Fibroblast of skin of abdomen (primary cell): ENCODE results near the gene NEK6.

Source experiments
- DNase-seq: peaks from one replicate; pipeline ENCODE4 v3.0.0-alpha.2; 2013

Gene NEK6

GRCh38 chr9:124296796-124297550, 39.2 kb downstream of the NEK6 start:
- DNase-seq: no peak

GRCh38 chr9:124297551-124297901, 39.8 kb downstream of the NEK6 start:
- peak; percentile 96 for DNase-seq

DNA sequence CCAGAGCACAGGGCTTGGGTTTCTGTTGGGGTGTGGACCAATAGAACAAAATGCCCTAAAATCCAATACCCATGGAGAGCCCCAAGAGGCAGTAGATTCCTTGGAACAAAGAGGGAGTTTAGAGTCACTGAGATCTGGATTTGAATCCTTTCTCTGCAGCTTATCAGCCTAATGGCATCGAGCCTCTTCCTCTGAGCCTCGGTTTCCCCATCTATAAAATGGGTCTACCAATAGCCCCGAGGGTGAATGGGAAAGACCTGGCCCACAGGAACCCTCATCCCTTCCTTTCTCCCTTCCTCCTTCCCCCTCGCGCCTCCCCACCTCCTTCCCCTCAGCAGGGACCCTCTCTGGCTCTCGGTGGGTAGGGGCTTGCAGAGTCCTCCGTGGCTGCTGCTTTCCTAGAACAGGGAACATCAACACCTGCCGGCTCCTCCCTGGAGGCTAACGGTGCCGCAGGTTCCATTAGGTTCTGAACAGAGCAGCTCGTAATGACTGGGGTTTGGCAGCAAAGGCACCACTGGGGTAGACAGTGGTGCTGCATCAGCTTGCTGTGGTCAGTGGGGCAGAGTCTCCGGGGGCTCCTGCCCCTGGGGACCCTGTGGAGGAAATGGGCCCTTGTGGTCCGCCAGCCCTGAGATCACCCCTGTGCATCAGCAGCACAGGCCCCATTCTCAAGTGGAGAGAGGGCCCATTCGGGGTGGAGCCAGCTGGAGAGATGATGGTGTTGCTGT, 40.3 kb downstream of the NEK6 start:
- no peak for DNase-seq

DNA sequence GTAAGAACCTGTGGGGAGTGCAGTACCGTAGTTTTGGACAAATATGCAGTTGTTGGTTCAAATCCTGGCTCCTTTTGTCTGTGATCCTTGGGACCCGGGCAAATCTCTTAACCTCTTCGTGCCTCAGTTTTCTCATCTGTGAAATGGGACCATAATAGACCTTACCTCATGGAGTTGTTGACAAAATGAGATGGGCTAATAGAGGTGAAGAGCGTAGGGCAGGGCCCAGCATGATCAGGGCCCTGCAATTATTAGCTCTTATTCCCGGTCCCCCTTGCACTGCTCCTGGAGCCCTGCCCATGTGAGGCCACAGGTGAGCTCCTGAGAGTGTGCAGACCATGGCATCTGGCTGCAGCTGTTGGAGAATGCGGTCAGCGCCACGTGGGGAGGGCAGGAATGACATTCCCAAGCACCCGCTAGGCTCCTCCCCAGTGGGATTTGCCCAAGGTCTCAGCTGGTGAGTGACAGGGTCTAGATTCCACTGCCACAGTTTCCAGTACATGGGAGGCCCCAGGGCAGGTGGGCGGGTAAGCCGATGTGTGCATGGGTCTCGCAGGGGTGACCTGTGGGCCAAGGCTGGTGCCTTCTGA, 41.0 kb downstream of the NEK6 start:
- no peak for DNase-seq

DNA sequence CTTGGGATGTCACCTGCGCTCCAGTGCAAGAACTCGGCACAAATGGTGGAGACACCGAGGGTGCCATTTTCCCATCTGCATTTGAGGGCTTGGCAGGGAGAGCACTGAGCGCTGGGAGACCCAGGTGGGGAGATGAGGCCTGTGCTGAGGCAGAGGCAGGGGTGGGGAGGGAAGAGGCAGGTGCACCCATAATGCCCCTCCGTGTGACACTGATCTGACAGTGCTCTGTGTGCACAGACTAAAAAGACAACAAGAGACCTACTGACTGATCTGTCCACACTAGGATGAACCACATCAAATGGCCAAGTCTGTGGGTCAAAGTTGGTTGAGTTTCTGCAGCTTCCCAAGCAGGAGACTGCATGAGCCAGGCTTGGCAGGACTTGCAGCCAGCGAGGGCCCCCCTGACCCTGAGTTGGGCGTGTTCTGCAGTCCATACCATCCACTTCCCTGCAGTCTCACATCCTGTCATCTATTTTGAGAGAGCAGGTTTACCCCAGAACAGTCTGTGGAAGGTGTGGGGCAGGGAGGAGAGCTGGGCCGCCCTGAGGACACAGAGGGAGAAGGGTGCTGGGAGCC, 41.9 kb downstream of the NEK6 start:
- DNase-seq: no peak

DNA sequence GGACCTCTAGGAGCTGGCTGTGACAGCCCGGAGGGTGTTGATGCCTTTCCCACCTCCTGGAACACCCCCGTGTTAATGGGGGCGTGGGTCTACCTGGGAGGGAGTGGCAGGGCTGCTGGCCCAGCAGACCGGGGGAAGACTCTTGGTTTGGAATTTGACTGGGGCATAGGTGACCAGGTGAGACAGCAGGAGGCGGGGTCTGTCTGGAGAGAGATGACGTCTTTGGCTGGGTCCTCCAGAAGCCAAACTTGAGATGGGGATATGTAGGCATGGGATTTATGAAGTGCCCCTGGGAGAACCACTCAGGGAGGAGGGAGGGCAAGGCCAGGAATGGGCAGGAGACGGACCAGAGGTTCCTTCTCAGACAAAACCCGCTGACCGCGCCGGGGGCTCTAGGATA, 42.6 kb downstream of the NEK6 start:
- no peak for DNase-seq

DNA sequence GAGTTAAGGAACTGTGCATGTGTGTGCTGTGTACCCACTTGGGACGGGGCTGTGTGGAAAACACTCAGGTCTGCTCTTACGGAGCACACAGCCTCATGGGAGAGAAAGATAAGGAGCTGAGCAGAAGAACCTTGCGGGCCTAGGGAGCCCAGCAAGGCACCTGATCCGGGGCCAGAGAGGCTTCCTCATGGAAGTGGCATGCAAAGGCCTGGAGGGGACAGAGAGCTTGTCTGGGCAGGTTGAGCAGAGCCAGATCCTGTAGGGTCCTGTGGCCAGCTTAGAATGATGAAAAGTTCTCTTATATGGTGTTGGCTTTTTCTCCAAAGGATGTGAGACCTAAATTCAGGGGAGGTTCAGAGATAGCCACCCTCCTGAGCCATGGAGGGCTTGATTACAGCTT, 45.2 kb downstream of the NEK6 start:
- DNase-seq: no peak

DNA sequence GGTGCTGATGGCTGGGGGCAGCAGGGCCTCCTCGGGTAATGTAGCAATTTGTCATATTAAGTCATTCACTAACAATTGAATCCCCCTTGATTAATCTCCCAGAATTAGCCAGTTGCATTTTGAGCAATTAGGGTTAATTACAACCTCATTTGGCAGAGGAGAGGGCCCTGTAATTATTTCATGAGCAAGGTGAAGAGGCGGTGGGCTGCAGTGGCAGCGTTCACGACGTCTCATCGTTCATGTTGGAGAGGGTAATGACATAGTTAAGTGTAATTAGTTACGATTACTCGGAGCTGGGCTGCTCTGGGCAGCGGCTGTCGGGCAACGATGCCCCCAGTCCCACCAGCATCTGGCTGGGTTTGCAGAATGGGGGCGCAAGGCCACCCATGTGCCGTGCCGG, 46.0 kb downstream of the NEK6 start:
- no peak for DNase-seq

DNA sequence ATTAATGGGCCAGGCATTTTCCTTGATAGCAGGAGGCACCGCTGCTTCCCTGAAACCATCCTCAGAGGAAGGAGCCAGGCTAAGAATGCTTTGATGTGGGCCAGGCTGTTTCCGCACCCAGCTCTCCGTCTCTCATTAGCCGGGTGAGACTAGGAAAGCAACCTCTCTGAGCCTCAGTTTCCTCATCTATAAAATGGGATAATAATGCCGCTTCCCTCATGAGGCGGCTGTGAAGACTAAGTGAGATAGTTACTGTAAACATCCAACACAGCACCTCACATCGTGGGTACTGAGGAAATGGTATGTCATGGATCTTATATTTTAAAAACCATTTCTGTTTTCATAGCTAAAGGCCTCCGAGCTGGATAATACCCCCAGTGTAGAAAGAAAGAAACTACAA, 46.5 kb downstream of the NEK6 start:
- no peak for DNase-seq

DNA sequence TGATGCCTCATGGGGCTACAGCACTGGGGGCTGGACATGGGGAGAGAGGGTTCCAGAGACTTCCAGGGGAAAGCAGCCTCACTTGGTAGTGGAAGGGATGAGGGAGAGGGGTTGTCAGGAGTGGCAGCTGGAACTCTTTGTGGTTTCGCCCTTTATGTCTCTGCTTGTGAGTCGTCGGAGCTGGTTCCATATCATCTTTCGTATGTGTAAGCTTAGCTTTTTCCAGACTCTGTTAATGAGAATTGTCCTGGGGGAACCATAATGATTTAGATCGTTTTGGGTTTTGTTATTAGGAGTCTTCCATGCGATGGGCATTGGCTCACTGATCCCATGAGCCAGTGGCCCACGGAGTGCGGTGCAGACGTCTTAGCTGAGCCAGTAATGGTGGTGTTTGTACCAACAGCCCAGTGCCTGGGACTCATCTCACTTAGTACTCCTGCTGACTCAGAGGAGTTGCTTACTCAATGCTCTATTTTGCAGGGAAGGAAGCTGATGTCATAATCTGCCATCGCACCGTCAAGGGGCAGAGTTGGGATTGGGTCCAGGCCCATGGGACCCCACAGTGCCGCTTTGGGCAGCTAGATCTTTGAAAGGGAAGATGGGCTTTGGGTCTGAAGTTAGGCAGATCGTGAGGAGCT, 48.5 kb downstream of the NEK6 start:
- peak; percentile 81 for DNase-seq

- no peak for DNase-seq
These were observed 49.8 kb downstream of the NEK6 start for GRCh38 chr9:124307379-124308030.

- no peak for DNase-seq
These were observed 51.1 kb downstream of the NEK6 start for GRCh38 chr9:124308606-124309491.

DNA sequence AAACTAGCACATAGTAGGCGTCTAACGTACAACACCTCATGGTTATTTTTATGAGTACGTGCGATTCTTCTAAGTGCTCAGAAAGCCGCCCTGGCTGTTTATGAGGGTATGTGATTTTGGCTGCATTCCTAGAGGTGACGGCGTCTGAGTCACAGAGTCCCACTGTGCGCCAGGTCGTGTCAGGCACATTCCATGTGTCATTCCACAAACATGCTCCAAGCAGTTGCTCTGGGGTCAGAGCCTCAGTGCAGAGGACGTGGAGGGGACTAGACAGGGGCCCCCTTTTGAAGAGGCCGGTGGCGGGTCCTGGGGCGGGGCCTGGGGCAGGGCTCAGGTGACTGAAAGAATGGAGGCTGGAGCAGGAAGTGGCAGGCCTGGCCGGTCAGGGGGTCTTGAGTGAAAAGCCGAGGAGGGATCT, 51.9 kb downstream of the NEK6 start:
- peak; percentile 95 for DNase-seq

GRCh38 chr9:124311283-124311682, 53.5 kb downstream of the NEK6 start:
- DNase-seq: no peak

DNA sequence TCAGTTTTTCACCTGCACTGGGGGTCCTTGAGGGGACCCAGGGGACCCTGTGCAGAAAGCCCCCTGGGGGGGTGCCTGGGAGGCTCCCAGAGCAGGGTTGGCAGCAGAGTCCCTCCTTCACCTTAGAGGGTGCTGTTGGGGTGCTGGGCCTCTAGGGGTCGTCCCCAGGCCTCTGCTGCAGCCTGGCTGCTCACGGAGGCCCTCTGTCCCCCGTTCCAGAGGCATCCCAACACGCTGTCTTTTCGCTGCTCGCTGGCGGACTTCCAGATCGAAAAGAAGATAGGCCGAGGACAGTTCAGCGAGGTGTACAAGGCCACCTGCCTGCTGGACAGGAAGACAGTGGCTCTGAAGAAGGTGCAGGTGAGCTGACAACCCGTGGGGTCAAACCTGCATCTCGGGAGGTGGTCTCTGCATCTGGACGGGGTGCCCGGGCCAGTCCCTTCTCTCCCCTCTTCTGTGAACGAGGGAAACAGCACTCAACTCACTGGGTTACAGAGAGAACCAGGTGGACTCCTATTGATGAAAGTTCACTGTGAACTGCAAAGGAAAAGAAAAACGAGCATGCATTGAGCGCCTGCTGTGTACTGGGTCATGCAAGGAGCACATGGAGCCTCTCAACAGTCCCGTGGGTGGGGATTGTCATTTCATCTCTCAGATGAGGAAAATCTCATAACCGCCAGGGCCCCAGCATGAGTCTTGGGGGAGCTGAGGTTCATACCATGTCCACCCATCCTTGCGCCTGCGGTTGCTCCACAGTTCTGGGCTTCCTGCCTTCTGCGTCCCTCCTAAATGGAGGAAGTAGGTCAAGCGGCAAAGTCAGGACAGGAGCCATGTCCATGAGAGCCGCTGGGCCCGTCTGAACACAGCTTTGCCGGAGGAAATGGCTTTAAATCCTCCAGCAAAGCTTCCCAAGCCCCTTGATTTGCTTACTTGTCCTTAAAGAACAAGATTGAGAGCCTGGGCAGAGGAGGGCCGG, 54.8 kb downstream of the NEK6 start:
- DNase-seq: no peak

GRCh38 chr9:124313940-124314339, 56.2 kb downstream of the NEK6 start:
- DNase-seq: no peak

GRCh38 chr9:124315882-124316281, 58.1 kb downstream of the NEK6 start:
- DNase-seq: no peak

- DNase-seq: peak; percentile 63
These were observed 62.6 kb downstream of the NEK6 start for GRCh38 chr9:124320062-124320973.

GRCh38 chr9:124321416-124321815, 63.7 kb downstream of the NEK6 start:
- DNase-seq: no peak
